Fibroblast of villous mesenchyme (primary cell): ENCODE measurements around the gene TMEM151A. TPM values are rescaled to one million over a fixed set of nuclear protein-coding genes. Genes with fewer than 3 reads are reported as not detected.

ENCODE experiments used
- DNase-seq: peaks from one replicate; pipeline ENCODE4 v3.0.0-alpha.2; 2010; ENCODE audit warnings: low read depth
- H3K4me3 ChIP-seq: 2 replicates; pipeline ENCODE4 v1.5.1; 2011; ENCODE audit warnings: low read depth, mild to moderate bottlenecking, low read length
- total RNA-seq: library from RNA; depleted of rRNA; stranded (reverse); fragments of >200 nt; gene quantifications from 2 replicates; pipeline ENCODE4 v1.2.3, GENCODE V29; 2012
- TF ChIP-seq, protein P1 (sequence below): IDR thresholded peaks from 2 replicates; pipeline ENCODE4 v1.5.1; 2012; ENCODE audit warnings: low read depth, mild to moderate bottlenecking, low read length; ENCODE audit not compliant: insufficient read depth

The TMEM151A gene
- total RNA-seq, 1 donor, result under 0.01 TPM

DNA sequence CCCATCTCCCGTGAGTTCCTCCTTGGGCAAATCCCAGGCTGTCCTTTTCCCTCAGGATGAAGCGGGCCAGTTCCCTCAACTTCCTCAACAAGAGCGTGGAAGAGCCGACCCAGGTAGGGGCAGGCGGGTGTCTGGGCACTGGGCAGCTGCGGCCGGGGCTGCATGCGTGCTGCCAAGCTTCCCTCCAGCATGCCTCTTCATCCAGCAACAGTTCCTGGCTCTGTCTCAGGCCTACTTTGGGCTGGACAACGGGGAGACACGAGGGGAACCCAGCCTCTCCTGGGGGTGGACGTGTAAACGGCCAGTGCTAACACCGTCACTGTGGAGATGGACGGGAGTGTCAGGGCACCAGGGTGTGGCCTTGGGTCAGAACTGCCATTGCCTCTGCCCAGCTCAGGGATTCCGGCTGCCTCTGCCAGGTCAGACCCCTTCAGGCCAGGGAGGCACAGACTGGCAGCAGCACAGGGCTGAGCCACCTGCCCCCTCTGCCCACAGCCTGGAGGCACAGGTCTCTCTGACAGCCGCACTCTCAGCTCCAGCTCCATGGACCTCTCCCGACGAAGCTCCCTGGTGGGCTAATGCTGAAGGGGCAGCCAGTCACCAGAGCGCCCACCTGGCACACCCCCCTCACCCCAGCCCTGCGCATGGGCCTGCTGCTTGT, 25.2 kb upstream of the TMEM151A start:
- peak overlapping the region; percentile 99 for H3K4me3 ChIP-seq
- DNase-seq, result no peak
- TF ChIP-seq, protein P1, sequence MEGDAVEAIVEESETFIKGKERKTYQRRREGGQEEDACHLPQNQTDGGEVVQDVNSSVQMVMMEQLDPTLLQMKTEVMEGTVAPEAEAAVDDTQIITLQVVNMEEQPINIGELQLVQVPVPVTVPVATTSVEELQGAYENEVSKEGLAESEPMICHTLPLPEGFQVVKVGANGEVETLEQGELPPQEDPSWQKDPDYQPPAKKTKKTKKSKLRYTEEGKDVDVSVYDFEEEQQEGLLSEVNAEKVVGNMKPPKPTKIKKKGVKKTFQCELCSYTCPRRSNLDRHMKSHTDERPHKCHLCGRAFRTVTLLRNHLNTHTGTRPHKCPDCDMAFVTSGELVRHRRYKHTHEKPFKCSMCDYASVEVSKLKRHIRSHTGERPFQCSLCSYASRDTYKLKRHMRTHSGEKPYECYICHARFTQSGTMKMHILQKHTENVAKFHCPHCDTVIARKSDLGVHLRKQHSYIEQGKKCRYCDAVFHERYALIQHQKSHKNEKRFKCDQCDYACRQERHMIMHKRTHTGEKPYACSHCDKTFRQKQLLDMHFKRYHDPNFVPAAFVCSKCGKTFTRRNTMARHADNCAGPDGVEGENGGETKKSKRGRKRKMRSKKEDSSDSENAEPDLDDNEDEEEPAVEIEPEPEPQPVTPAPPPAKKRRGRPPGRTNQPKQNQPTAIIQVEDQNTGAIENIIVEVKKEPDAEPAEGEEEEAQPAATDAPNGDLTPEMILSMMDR, result no peak

DNA sequence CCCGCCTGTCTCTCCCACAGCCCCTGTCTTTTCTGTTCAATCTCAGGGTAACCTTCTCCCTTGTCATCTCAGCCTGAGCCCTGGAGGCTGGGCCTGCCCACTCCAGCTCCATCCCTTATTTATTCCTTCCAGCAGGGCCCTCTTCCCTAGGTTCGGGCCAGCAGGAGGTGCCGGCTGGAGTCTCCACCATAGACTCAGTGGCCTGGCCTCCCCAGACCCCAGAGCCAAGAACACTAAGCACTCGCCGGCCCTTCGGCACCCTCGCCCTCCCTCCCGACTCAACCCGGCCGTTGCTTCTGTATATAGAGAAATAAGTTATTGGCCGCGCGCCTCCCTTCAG, 24.7 kb upstream of the TMEM151A start:
- peak overlapping the region; percentile 99 for H3K4me3 ChIP-seq
- DNase-seq, result no peak
- TF ChIP-seq, protein P1, result no peak

DNA sequence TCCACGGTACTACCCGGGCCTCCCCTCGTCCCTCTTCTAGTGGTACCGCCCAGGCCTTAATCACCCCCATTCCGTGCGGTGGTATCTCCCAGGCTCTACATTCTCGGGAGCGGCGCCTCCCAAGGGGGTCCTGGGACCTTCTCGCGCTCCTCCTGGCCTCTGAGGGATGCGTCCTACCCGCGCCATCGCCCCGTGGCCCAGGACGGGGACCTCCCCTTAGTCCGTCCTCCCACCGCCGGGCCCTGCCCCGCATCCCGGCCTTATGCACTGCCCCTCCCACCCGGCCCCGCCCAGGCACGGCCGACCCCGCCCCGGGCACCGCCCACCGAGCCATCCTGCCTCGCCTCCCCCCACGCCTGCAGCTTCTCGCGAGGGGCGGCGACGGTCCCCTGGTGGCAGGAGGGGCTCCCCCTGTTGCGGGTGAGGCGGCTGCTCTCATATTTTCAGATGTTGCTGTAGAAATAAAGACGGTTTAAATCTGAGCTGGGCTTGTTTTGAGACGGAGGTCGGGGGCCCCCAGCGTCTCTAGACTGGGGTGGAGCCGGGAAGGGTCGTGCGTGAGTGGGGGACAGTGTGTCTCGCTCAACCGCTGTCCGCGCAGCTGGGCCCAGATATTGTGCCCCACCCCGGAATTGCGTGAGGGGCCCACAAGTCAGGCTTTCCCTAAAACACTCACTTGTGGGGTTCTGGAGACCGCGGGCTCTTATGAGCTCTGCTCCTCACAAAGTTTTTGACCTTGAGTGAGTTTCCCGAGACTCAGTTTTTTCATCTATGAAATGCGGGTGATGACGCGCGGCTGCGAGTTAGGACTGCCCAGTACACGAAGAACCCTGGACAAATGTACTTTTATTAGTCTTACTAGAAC, 24.1 kb upstream of the TMEM151A start:
- H3K4me3 ChIP-seq, result peak overlapping the region; percentile 99
- DNase-seq, result peak; percentile 88
- TF ChIP-seq, protein P1, result peak; percentile 5

DNA sequence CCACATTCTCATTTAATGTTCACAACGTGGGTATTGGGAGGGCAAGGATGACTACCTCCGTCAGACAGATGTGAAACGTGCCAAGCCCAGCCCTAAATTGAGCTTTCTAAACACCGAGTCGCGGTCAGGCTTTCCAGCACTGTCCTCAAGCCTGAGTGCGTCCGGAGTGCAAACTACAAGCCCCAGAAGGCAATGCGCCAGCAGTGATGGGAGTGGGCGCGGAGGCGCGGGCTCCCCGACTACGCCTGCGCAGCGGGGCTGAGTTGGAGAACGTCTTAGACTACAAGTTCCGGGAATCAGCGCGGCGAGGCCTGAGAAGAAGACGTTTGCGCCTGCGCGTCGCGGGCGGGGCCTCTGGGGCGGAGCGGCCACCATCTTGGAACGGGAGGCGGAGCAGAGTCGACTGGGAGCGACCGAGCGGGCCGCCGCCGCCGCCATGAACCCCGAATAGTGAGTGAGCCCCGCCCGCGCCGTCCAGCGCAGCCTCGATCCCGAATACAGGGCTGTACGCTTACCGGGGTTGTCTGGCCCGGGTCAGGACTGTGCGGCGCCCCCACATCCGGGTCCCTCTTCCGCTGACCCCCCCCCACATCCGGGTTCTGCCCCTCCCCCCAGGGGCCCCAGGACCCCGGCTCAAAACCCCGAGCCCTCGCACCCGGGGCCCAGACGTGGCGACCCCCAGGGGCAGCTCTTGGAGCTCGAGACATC, 23.3 kb upstream of the TMEM151A start, which contains the start of gene RAB1B:
RAB1B (plus strand) TSS at position 396 of the 708 bp plus-strand sequence; CDS start at position 437, 41 bp downstream.
- H3K4me3 ChIP-seq, result peak within 1 kb of the TSS; percentile 99
- DNase-seq, result peak; percentile 99
- TF ChIP-seq, protein P1, result no peak

DNA sequence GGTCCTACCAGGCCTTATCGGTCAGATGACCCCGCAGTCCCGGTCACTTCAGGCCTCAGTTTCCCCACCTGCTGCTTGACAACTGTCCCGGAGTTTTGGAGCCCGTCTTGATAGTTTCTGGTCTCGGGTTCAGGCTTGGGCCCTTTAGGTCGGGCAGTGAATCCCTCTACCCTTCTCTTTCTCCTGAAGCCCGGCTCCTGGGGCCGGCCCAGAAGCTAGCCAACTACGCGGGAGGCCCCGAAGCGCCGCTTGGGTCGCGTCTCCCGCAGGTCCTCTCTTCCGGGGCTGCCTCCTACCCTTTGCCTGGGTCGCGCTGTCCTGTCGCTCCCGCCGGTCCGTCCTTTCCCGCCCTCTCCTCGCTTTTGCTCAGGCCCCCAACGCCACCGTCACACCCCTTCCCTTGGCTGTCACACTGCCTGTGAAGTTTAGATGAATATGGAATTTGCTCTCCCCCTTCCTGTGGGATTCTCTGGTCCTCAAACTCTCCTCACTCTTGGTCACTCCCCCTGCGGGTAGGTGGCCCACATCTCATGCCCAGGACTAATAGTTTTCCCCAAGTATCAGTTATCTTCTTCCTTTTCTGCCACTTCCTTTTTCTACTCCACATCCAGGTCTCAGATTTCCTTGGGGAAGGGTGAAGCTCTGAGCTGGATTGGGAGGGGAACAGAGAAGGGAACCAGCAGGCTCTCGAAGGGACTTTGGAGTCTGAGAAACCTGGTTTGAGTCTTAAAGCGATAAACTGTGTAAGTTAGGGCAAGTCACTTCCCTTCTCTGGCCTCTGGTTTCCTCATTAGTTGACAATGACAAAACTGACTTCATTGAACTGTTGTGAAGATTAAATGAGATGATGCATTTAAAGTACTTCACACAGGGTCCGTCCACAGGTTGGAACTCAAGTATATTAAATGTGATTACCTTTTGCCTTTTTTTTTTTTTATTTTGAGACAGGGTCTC, 22.5 kb upstream of the TMEM151A start:
- TF ChIP-seq, protein P1, result peak; percentile 43
- peak; percentile 40 for DNase-seq
- H3K4me3 ChIP-seq, result peak overlapping the region; percentile 99

DNA sequence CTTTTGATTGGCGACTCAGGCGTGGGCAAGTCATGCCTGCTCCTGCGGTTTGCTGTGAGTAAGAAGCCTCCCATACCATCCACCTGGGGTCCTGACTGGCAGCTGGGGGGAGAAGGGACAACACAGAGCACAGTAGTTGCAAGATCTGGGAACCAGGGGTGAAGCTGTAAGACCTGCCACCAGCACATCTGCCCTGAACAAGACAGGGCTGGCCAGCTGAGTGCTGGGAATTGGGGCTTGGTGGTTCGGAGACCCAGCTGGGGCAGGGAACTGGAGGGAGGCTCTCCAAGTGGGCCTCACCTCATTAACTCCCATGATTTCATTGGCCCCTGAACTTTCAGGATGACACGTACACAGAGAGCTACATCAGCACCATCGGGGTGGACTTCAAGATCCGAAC, 19.9 kb upstream of the TMEM151A start:
- DNase-seq, result no peak
- TF ChIP-seq, protein P1, result no peak
- H3K4me3 ChIP-seq, result no peak overlapping the region
